Effector memory CD8-positive, alpha-beta T cell (primary cell): ENCODE results near the gene IFT20.
"Not testable (repeated sequence)": the region's sequence is repeated elsewhere in the genome, so short reads cannot be mapped to it uniquely, and the experiment has no call there.

ENCODE experiments used
- ATAC-seq: fragments of 150-1000 bp; cut with Tn5 transposase; replicated peaks from 2 replicates; pipeline ENCODE4 v1.10.0; 2021; ENCODE audit warnings: mild to moderate bottlenecking, moderate library complexity
- DNase-seq, 3 experiments: peaks; one replicate each; pipeline ENCODE4 v3.0.0; 2021
- H3K27ac Mint-ChIP-seq, 2 donors: one replicate each; pipeline ENCODE4 v1.8.0; 2022; ENCODE audit warnings: mild to moderate bottlenecking in 2 of 2, mixed read lengths in 2 of 2, moderate library complexity in 2 of 2
- H3K27me3 Mint-ChIP-seq, 2 donors: one replicate each; pipeline ENCODE4 v1.8.0; 2022; ENCODE audit warnings: mixed read lengths in 2 of 2
- H3K36me3 Mint-ChIP-seq: one replicate; pipeline ENCODE4 v1.8.0; 2022; ENCODE audit warnings: mild to moderate bottlenecking, moderate library complexity, mixed read lengths; ENCODE audit not compliant: insufficient read depth
- H3K4me1 Mint-ChIP-seq, 2 donors: one replicate each; pipeline ENCODE4 v1.8.0; 2022; ENCODE audit warnings: low read depth in 2 of 2, mixed read lengths in 2 of 2
- H3K4me3 Mint-ChIP-seq, 2 donors: one replicate each; pipeline ENCODE4 v1.8.0; 2022; ENCODE audit warnings: mild to moderate bottlenecking in 2 of 2, mixed read lengths in 2 of 2, moderate library complexity in 2 of 2
- H3K9me3 Mint-ChIP-seq, 2 donors: one replicate each; pipeline ENCODE4 v1.8.0; 2022; ENCODE audit warnings: mixed read lengths in 2 of 2

IFT20 gene

DNA sequence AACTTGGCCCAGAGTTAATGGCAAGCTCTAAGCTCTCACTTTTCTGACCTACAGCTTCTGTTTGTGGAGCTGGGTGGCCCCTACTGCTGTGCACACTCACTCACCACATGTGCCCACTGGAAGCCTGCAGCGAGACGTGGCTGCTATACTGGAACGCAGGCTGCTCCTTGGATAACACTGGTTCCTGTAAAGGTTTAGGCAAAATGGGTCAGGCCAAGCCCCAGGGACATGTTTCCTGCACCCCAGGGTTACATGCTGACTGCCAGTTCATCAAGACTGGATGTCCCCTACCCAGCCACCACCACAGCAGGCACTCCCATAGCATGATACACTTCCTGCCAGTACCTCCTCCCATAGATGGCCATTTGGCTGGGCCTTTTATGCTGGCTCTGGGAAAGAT is 13.7 kb upstream of the IFT20 start:
- peaks cover 74% of the 10 kb centered on the region for H3K36me3 Mint-ChIP-seq

DNA sequence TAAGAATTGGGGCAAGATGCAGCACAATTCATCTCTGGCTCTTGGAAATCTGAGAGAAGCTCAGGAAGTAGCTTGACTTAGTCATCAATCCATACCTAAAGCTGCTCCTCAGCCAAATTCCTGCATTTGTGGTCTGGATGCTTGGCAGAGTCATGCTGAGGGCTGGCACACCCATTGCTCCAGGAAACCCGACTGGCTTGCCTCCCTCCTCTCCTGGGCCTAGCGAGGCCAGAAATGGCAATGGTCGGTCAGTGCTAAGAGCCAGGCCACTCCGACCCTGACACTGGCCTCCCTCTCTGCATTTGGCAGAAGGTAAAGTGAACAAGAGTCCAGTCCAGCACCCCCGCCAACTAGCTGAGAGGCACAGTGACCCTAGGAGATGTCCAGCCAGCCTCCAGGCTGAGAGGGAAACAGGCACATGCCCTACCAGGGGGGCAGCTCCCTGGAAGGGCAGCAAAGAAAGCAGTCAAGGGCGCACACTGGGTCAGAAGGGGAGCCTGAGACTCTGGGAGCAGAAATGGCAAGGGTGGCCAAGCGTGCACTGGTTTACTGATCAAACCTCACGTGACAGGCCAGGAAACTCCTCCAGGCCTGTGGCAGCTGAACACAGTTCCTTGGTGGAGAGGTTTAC is 12.1 kb upstream of the IFT20 start:
- Mint-ChIP-seq H3K27ac (no peak overlapping the region), H3K4me3 (no peak overlapping the region), H3K27me3 (no peaks in the 10 kb centered on the region), H3K4me1 (no peaks in the 10 kb centered on the region), H3K36me3 (peaks cover 65% of the 10 kb centered on the region), H3K9me3 (no peaks in the 10 kb centered on the region)
- ATAC-seq (no peak), DNase-seq (no peak)

More for the DNA sequence above, 13.7 kb upstream of the IFT20 start:
- DNase-seq (no peak), ATAC-seq (no peak)
- no peaks in the 10 kb centered on the region for H3K4me1 Mint-ChIP-seq
- H3K27me3 Mint-ChIP-seq, result no peaks in the 10 kb centered on the region
- no peak overlapping the region for H3K27ac Mint-ChIP-seq
- H3K4me3 Mint-ChIP-seq, result no peak overlapping the region
- no peaks in the 10 kb centered on the region for H3K9me3 Mint-ChIP-seq

DNA sequence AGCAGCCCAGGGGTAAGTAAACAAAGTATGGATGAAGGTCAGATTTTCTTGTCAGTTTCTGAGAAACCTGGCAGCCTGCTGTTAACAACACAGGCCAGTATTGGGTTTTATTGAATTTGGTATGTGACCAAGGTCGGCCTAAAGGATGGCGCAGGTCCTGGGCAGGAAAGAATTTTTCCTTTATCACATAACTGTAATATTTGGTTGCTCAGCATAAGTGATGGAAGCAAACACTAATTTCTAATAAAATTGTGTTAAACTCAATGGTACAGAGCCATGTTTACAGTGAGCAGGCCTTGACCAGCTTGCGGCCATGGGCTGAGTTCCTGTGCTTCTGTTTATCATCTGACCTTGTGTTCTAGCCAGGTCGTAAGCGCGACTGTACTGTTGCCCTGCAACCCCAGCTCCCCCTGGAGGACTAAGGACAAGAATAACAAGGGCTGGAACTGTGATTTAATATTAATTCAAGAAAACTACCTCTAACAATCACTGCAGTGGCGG is 11.5 kb upstream of the IFT20 start:
- Mint-ChIP-seq H3K9me3 (no peaks in the 10 kb centered on the region), H3K36me3 (peaks cover 64% of the 10 kb centered on the region), H3K4me3 (no peak overlapping the region), H3K27ac (no peak overlapping the region), H3K4me1 (no peaks in the 10 kb centered on the region), H3K27me3 (no peaks in the 10 kb centered on the region)
- DNase-seq (no peak), ATAC-seq (no peak)

DNA sequence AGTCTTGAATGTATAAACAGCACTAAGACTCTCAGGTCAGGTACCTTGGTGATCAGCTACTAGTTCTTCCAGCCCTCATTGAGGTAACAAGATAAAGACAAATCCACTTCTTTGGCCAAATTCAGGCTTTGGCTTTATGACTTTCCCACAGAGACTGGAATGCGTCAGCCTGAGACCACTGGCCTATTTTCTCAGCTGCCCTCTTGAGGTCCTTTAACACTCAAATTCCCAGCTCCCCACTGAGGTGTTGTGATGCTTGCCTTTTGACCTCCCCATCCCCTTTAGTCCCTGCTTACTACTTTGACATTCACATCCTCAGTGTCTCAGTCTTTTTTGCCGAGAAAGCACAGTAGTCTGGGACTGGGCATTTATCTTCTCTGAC is 10.9 kb upstream of the IFT20 start:
- Mint-ChIP-seq H3K9me3 (no peaks in the 10 kb centered on the region), H3K27ac (no peak overlapping the region), H3K36me3 (peaks cover 63% of the 10 kb centered on the region), H3K27me3 (no peaks in the 10 kb centered on the region), H3K4me3 (no peak overlapping the region), H3K4me1 (peaks cover 0 to 2% of the 10 kb centered on the region in 2 donors)
- DNase-seq (no peak), ATAC-seq (no peak)

DNA sequence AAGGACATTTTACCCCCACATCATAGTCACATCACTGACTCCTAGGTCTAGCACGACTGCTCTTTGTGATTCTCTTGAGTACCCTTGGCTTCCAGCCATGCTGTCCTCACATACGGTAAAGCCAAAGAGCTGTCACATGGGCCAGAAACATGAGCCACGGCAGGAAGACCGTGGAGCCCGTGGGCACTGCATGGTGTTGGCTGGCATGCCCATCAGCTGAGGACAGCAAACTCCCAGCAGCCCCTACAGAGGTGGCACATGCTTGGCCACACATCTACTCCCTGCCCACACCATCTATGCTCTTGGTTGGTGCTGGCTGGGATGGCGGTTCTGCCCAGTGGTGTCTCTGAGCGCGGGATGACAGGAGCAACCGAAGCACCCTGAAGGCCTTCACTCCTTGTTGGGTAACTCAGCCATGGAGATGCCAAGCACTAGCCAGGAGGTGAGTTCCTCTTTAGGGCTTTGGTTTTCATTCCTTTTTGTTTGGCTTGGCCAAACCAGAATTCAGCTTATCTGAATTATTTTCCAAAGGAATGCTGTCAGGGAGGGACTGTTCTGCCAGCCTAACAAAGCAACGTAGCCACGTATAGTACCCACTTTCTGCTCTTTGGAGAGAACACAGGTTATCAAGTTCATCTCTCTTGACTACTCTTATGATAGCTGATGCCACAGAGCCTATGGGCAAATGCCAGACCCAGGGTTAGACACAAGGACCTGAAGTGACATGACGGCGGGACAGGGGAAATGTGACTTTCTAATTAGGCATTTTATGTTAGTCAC is 10.3 kb upstream of the IFT20 start:
- H3K27ac Mint-ChIP-seq, result no peak overlapping the region
- H3K27me3 Mint-ChIP-seq, result no peaks in the 10 kb centered on the region
- H3K4me1 Mint-ChIP-seq, result peaks cover 0 to 2% of the 10 kb centered on the region in 2 donors
- DNase-seq, result no peak
- H3K9me3 Mint-ChIP-seq, result no peaks in the 10 kb centered on the region
- H3K4me3 Mint-ChIP-seq, result no peak overlapping the region
- ATAC-seq, result no peak
- H3K36me3 Mint-ChIP-seq, result peaks cover 63% of the 10 kb centered on the region

DNA sequence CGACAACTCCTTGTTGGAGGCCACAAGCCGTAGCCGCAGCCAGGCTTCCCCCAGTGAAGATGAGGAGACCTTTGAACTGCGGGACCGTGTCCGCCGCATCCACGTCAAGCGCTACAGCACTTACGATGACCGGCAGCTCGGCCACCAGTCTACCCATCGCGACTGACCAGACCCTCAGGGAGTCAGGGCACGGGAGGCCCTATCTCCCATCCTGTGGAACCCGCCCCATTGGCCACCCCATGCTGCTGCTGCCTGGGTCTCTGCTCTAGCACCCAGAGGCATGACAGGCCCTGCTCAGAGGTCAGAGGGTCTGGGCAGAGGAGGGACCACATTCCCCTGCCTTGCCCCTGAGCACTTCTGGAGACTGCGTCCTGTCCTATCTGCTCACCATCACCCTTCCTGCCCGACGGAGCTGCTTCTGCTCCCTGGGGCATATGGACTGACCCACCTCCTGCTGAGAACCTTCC is 9.2 kb upstream of the IFT20 start:
- Mint-ChIP-seq H3K4me3 (no peak overlapping the region), H3K27ac (no peak overlapping the region), H3K36me3 (peaks cover 63% of the 10 kb centered on the region), H3K4me1 (peaks cover 0 to 2% of the 10 kb centered on the region in 2 donors), H3K27me3 (no peaks in the 10 kb centered on the region), H3K9me3 (no peaks in the 10 kb centered on the region)
- DNase-seq (no peak), ATAC-seq (no peak)

DNA sequence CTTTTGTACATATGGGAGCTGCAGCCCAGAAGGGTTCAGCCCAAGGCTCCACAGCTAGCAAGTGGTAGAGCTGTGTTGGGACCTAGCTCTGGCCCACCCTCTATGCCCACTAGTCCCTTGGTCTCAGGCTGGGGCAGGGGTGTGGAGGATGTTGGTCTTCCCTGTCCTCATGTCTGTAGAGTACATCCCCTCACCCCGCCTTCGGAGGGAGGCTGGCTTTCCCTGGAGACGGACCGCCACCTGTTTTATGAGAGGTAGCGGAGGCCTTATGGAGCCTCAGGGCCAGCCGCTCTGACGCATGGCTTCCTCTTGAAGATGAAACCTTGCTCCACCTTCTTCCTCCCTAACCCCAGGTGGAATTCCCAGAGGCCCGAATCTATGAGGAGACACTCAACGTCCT is 8.7 kb upstream of the IFT20 start:
- ATAC-seq, result no peak
- Mint-ChIP-seq H3K9me3 (no peaks in the 10 kb centered on the region), H3K4me3 (no peak overlapping the region), H3K27ac (no peak overlapping the region), H3K4me1 (peaks cover 0 to 5% of the 10 kb centered on the region in 2 donors), H3K27me3 (no peaks in the 10 kb centered on the region), H3K36me3 (peaks cover 59% of the 10 kb centered on the region)
- no peak for DNase-seq

DNA sequence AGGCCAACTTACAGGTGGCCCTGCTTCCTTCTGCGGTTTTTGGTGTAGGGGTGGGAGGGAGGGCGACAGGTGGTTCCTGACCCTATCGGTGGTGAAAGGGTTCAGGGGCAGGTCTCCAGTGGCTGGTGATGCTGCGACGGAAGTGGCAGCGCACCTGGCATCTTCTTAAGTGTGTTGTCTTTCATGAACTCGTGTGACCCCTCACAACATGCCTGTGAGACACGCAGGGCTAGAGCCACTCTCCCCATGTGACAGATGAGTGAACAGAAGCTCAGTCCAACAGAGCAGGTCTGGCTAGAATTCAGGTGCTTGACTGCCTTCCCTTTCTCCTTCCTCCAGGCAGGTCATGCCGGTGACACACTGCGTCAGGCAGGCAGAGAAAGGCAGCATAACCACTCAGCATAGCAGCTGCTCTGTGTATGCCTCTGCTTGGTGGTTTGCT is 8.2 kb upstream of the IFT20 start:
- Mint-ChIP-seq H3K4me3 (no peak overlapping the region), H3K4me1 (peaks cover 3 to 7% of the 10 kb centered on the region in 2 donors), H3K27ac (no peak overlapping the region), H3K27me3 (no peaks in the 10 kb centered on the region), H3K36me3 (peaks cover 60% of the 10 kb centered on the region), H3K9me3 (no peaks in the 10 kb centered on the region)
- DNase-seq (no peak), ATAC-seq (no peak)

DNA sequence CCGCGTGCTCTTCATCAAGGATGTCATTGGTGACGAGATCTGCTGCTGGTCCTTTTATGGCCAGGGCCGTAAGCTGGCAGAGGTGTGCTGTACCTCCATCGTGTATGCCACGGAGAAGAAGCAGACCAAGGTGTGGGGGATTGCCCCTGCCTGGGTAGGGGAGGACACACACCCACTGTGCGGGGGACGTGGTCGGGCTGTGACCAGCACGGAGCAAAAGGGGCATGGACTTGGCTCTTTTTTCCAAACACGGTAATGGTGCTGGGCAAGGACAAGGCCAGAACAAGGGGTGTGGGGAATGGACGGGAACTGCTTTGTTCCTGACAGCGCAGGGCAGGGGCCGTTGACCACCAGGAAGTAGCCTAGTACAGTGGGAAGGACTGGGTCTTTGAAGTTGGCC is 7.0 kb upstream of the IFT20 start:
- H3K9me3 Mint-ChIP-seq, result no peaks in the 10 kb centered on the region
- no peak for ATAC-seq
- no peaks in the 10 kb centered on the region for H3K27me3 Mint-ChIP-seq
- no peak for DNase-seq
- no peak overlapping the region for H3K4me3 Mint-ChIP-seq
- H3K27ac Mint-ChIP-seq, result peak overlapping the region in 1 of 2 donors; percentile 53
- H3K4me1 Mint-ChIP-seq, result peaks cover 11 to 15% of the 10 kb centered on the region in 2 donors
- H3K36me3 Mint-ChIP-seq, result peaks cover 53% of the 10 kb centered on the region

DNA sequence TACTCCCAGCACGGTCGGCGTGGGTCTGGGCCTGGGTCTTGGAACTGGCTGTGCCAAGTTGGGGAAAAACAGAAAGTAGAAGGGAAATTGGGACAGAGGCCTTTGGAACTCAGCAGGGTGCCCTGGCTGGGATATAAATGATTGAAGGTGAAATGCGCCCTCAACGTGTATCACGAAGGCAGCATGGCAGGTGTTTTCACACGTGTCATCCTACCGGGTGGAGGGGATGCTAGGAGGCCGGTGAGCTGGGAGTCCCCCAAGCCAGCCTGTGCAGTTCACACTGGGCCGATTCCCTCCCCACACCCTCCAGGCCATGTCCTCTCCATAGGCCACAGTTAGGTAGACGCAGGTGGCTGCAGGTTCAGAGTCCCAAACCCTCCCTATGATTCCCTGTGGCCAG is 6.2 kb upstream of the IFT20 start:
- peak overlapping the region in 1 of 2 donors; percentile 53 for H3K27ac Mint-ChIP-seq
- no peak overlapping the region for H3K4me3 Mint-ChIP-seq
- H3K4me1 Mint-ChIP-seq, result peaks cover 12 to 21% of the 10 kb centered on the region in 2 donors
- ATAC-seq (no peak), DNase-seq (no peak)
- H3K9me3 Mint-ChIP-seq, result no peaks in the 10 kb centered on the region
- H3K27me3 Mint-ChIP-seq, result no peaks in the 10 kb centered on the region
- peaks cover 45% of the 10 kb centered on the region for H3K36me3 Mint-ChIP-seq

DNA sequence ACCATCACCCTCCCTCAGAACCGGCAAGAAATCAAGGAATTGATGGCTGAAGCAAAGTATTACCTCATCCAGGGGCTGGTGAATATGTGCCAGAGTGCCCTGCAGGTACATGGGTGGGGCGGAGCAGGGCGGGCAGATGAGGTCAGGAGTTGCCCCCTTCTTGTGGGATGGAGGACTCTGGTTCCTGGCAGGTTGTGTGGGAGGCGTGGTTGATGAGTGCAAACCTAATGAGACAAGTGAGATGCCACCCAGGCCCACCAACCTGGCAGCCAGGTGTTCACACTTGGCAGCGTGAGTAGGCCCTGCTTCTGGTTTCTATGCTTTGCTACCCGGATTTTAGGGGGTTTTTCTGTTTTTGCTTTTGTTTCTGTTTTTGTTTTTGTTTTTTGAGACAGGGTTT is 5.1 kb upstream of the IFT20 start:
- H3K27me3 Mint-ChIP-seq, result no peaks in the 10 kb centered on the region
- H3K27ac Mint-ChIP-seq, result peak overlapping the region in 1 of 2 donors; percentile 53
- no peak overlapping the region for H3K4me3 Mint-ChIP-seq
- ATAC-seq, result no peak
- no peak for DNase-seq
- H3K36me3 Mint-ChIP-seq, result peaks cover 43% of the 10 kb centered on the region
- H3K9me3 Mint-ChIP-seq, result no peaks in the 10 kb centered on the region
- H3K4me1 Mint-ChIP-seq, result peaks cover 17 to 30% of the 10 kb centered on the region in 2 donors

DNA sequence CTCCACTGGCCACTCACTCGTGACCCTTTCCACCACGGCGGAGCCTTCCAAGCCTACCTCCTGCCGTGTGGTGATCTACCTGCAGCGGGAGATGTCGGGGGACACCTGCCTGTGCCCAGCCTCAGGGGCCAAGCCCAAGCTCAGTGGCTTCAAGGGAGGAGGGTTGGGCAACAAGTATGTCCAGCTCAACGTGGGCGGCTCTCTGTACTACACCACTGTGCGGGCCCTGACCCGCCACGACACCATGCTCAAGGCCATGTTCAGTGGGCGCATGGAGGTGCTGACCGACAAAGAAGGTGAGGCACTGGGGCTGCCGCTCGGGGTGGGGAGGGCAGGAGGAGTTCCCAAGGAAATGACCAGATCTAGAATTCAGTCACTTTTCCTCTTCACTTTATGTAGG is 4.2 kb upstream of the IFT20 start:
- no peak for DNase-seq
- H3K4me1 Mint-ChIP-seq, result peaks cover 25 to 30% of the 10 kb centered on the region in 2 donors

DNA sequence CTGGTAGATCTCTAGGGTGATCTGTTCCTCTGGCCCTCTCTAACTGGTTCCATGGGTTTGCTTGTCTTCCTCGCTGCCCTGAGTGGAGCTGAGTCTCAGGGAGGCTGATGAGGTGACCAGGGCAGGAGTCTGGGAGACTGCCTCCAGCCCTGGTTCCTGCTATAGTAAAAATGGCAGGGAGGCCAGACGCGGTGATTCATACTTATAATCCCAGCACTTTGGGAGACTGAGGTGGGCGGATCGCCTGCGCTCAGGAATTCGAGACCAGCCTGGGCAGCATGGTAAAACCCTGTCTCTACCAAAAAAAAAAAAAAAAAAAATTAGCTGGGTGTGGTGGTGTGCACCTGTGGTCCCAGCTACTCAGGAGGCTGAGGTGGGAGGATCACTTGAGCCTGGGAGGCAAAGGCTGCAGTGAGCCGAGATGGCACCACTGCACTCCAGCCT is 3.5 kb upstream of the IFT20 start:
- Mint-ChIP-seq H3K4me1 (peaks cover 31 to 36% of the 10 kb centered on the region in 2 donors), H3K27ac (peak overlapping the region in 1 of 2 donors; percentile 67), H3K36me3 (peaks cover 37% of the 10 kb centered on the region)
- DNase-seq, H3K9me3 Mint-ChIP-seq, ATAC-seq, H3K27me3 Mint-ChIP-seq, H3K4me3 Mint-ChIP-seq: not testable (repeated sequence)

More for the DNA sequence above, 4.2 kb upstream of the IFT20 start:
- Mint-ChIP-seq H3K27ac (peak overlapping the region in 1 of 2 donors; percentile 53), H3K36me3 (peaks cover 43% of the 10 kb centered on the region), H3K27me3 (no peaks in the 10 kb centered on the region), H3K9me3 (no peaks in the 10 kb centered on the region), H3K4me3 (no peak overlapping the region)
- ATAC-seq, result no peak
